GM23248 (cell line): ENCODE results near the gene FTO. TPM values are rescaled to one million over a fixed set of nuclear protein-coding genes. Genes with fewer than 3 reads are reported as not detected.
A peak's percentile ranks its signal among the peaks of the same experiment; 100 is the strongest.

Experiments
- DNase-seq: peaks from one replicate; pipeline ENCODE4 v3.0.0-alpha.2; 2015
- H2AFZ ChIP-seq: fragments of 200-600 bp; sonication (generic); 2 replicates; pipeline ENCODE4 v1.6.1; 2016; ENCODE audit warnings: antibody characterized with exemption
- H3F3A ChIP-seq: fragments of 200-600 bp; sonication (generic); 2 replicates; pipeline ENCODE4 v1.6.1; 2016; ENCODE audit warnings: mild to moderate bottlenecking, antibody characterized with exemption, mixed run types; ENCODE audit not compliant: insufficient read depth
- H3K27ac ChIP-seq: fragments of 200-600 bp; sonication (generic); 2 replicates; pipeline ENCODE4 v1.5.1; 2016; ENCODE audit warnings: mild to moderate bottlenecking
- H3K27me3 ChIP-seq: fragments of 200-600 bp; sonication (generic); replicated peaks from 2 replicates; pipeline ENCODE4 v1.6.1; 2016; ENCODE audit warnings: mild to moderate bottlenecking; ENCODE audit not compliant: insufficient read depth
- H3K36me3 ChIP-seq: fragments of 200-600 bp; sonication (generic); 2 replicates; pipeline ENCODE4 v1.6.1; 2016; ENCODE audit warnings: low read depth, mild to moderate bottlenecking
- H3K4me1 ChIP-seq: fragments of 200-600 bp; sonication (generic); 2 replicates; pipeline ENCODE4 v1.6.1; 2016; ENCODE audit warnings: mild to moderate bottlenecking; ENCODE audit not compliant: insufficient read depth
- H3K4me2 ChIP-seq: fragments of 200-600 bp; sonication (generic); one replicate; pipeline ENCODE4 v1.6.1; 2016; ENCODE audit warnings: mild to moderate bottlenecking; ENCODE audit not compliant: unreplicated experiment
- H3K4me3 ChIP-seq: fragments of 200-600 bp; sonication (generic); 2 replicates; pipeline ENCODE4 v1.5.1; 2016; ENCODE audit warnings: mild to moderate bottlenecking
- H3K79me2 ChIP-seq: fragments of 200-600 bp; sonication (generic); 2 replicates; pipeline ENCODE4 v1.6.1; 2016; ENCODE audit warnings: mild to moderate bottlenecking; ENCODE audit not compliant: insufficient read depth
- H3K9ac ChIP-seq: fragments of 200-600 bp; sonication (generic); 2 replicates; pipeline ENCODE4 v1.6.1; 2016; ENCODE audit warnings: mild to moderate bottlenecking
- H3K9me2 ChIP-seq: fragments of 200-600 bp; sonication (generic); 2 replicates; pipeline ENCODE4 v1.6.1; 2016; ENCODE audit warnings: mixed run types, mild to moderate bottlenecking, moderate library complexity; ENCODE audit not compliant: insufficient read depth
- H3K9me3 ChIP-seq: fragments of 200-600 bp; sonication (generic); one replicate; pipeline ENCODE4 v1.6.1; 2017; ENCODE audit warnings: low read depth
- H4K20me1 ChIP-seq: fragments of 200-600 bp; sonication (generic); 2 replicates; pipeline ENCODE4 v1.6.0; 2016; ENCODE audit not compliant: insufficient read depth
- EZH2 ChIP-seq: fragments of 200-600 bp; sonication (generic); IDR thresholded peaks from 2 replicates; pipeline ENCODE4 v1.6.1; 2018; ENCODE audit warnings: antibody characterized with exemption, mild to moderate bottlenecking; ENCODE audit not compliant: insufficient read depth, poor library complexity, severe bottlenecking
- EZH2phosphoT487 ChIP-seq: fragments of 200-600 bp; sonication (generic); IDR thresholded peaks from 2 replicates; pipeline ENCODE4 v1.6.1; 2018; ENCODE audit warnings: antibody characterized with exemption, moderate library complexity, mild to moderate bottlenecking, low read depth; ENCODE audit not compliant: insufficient read depth
- WGBS, 2 experiments: methylation state at CpG; one replicate each; pipeline ENCODE4 v1.1.6; 2015 to 2017; ENCODE audit warnings: low lambda C conversion rate in 2 of 2, low coverage in 1 of 2; ENCODE audit errors: missing lambda C conversion rate in 2 of 2; 5-methylcytosine and 5-hydroxymethylcytosine counted together
- in situ Hi-C: fragments of 300-500 bp; cut with MboI; formaldehyde crosslinking; loops from 2 replicates; pipeline ENCODE4 v1.15.0; 2020
- polyA plus RNA-seq: library from polyadenylated mRNA; unstranded; fragments of >200 nt; fragmentation: Nextera tagmentation; extraction: Ambion mirVana; gene quantifications from 2 replicates; pipeline ENCODE4 v1.2.1, GENCODE V29; 2016
- total RNA-seq: library from RNA; depleted of rRNA; stranded (reverse); fragments of >200 nt; shearing (Covaris generic); gene quantifications from 2 replicates; pipeline ENCODE4 v1.2.3, GENCODE V29; 2014

FTO gene
- total and polyA plus RNA-seq, 2 experiments from 2014 or later, result 85.3 to 99.2 TPM

DNA sequence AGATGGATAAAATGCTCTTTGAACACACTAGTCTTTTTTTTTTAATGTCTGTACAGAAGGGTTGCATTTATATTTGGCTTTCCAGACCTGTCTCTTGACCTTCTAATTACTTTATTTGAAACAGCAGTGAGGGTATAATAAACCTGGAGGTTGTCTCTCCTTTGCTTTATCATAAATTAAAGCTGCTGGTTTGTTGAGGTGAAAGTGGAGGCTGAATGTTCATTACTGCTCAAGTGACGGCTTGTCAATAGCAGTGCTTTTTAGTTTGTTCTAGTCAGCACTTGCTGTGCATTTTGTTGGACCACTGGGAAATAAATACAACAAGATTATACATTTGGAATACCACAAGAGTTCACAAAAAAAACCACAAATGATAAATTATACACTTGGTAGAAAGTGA is 318.4 kb downstream of the FTO start:
- TF ChIP-seq EZH2 (no peak), EZH2phosphoT487 (no peak)
- no peak overlapping the region for H3K4me3 ChIP-seq
- peaks cover 15% of the 10 kb centered on the region for H3K4me1 ChIP-seq
- no peaks in the 10 kb centered on the region for H4K20me1 ChIP-seq
- WGBS, 2 experiments, result 100% methylated on average over 1 of the region's 1 CpG
- H3K79me2 ChIP-seq, result no peaks in the 10 kb centered on the region
- H2AFZ ChIP-seq, result no peak overlapping the region
- no peaks in the 10 kb centered on the region for H3K9me3 ChIP-seq
- H3K27me3 ChIP-seq, result no peaks in the 10 kb centered on the region
- H3K9ac ChIP-seq, result no peak overlapping the region
- DNase-seq, result no peak
- no peak overlapping the region for H3K4me2 ChIP-seq
- in situ Hi-C loops, result no loop called here
- no peak overlapping the region for H3K27ac ChIP-seq
- no peaks in the 10 kb centered on the region for H3K36me3 ChIP-seq
- H3F3A ChIP-seq, result peaks cover 18% of the 10 kb centered on the region
- H3K9me2 ChIP-seq, result peaks cover 6% of the 10 kb centered on the region; the same call in 1 of the 2 replicates

DNA sequence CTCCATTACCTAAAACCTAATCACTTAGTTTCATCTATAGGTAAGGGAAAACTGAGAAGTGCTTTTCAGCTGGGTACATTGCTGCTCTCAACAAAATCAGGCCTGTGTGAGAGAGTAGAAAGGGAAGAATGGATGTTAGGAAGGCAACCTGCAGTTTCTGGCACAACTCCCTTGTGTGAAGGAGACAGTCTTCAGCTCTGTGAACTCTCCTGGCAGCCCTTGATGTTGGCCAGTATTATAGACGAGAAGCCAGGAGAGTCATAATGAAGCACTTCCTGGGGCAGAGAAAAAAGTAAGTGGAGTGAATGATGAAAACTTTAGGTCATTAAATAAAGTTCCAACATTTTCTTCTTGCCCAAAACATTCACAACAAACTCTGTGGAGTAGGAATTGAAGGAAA is 322.5 kb downstream of the FTO start:
- TF ChIP-seq EZH2phosphoT487 (no peak), EZH2 (no peak)
- no peak overlapping the region for H3K4me3 ChIP-seq
- H3K27me3 ChIP-seq, result no peaks in the 10 kb centered on the region
- in situ Hi-C loops, result no loop called here
- H3K4me2 ChIP-seq, result peak overlapping the region; percentile 49
- H4K20me1 ChIP-seq, result no peaks in the 10 kb centered on the region
- 0 to 12% methylated on average over 1 of the region's 1 CpG for WGBS, 2 experiments
- H3K9me3 ChIP-seq, result no peaks in the 10 kb centered on the region
- no peaks in the 10 kb centered on the region for H3K9me2 ChIP-seq
- peak; percentile 37 for DNase-seq
- H3F3A ChIP-seq, result peaks cover 27% of the 10 kb centered on the region
- no peak overlapping the region for H3K9ac ChIP-seq
- no peaks in the 10 kb centered on the region for H3K36me3 ChIP-seq
- peaks cover 20% of the 10 kb centered on the region for H3K4me1 ChIP-seq
- H3K27ac ChIP-seq, result peak overlapping the region; percentile 40
- no peaks in the 10 kb centered on the region for H3K79me2 ChIP-seq
- no peak overlapping the region for H2AFZ ChIP-seq

DNA sequence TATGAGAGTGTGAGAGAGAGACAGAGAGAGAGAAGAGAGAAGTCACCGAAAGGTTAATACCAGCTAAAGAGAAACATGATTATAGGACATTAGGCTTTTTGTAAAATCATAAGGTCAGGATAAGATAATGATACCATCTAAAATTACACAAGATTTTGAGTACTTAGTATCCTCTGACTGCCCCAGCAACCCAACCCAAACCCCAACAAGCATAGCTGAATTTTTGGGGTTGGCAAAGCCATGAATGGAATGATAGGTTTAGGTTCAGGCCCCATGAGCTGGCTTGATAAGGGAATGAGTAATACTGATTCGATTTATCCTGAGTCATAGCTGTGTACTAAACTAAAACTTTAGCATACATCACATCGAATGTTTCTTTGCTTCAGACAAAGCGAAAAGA is 323.1 kb downstream of the FTO start:
- H3K36me3 ChIP-seq, result no peaks in the 10 kb centered on the region
- H3K27ac ChIP-seq, result peak overlapping the region; percentile 40
- in situ Hi-C loops, result no loop called here
- WGBS, 2 experiments, result 64 to 67% methylated on average over 4 of the region's 4 CpGs
- peak overlapping the region; percentile 49 for H3K4me2 ChIP-seq
- no peaks in the 10 kb centered on the region for H4K20me1 ChIP-seq
- no peak for TF ChIP-seq EZH2
- H3K4me3 ChIP-seq, result no peak overlapping the region
- peaks cover 27% of the 10 kb centered on the region for H3F3A ChIP-seq
- no peaks in the 10 kb centered on the region for H3K79me2 ChIP-seq
- peaks cover 20% of the 10 kb centered on the region for H3K4me1 ChIP-seq
- H3K9me2 ChIP-seq, result no peaks in the 10 kb centered on the region
- H2AFZ ChIP-seq, result no peak overlapping the region
- H3K9ac ChIP-seq, result no peak overlapping the region
- H3K27me3 ChIP-seq, result no peaks in the 10 kb centered on the region
- peak; percentile 59 for DNase-seq
- no peaks in the 10 kb centered on the region for H3K9me3 ChIP-seq

DNA sequence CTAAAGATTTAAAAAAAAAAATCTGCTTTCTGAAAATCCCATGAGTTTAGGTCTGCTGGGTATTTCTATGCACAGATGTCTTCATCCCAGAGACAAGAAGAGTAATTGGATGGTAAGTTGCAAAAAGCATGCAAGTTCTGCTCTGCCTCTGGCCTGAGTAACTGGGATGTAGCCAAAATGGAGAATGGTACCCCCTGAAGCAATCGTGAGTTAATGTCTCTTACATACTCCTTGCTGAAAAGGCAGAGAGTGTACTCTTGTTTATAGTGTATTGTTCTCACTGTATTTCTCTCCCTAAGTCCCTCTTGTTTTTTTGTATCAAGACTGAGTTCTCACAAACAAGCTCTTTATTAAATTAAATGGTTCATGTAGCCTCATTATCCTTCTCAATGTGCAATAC is 323.6 kb downstream of the FTO start:
- Histone ChIP-seq H3K4me1 (peaks cover 20% of the 10 kb centered on the region), H2AFZ (no peak overlapping the region), H4K20me1 (no peaks in the 10 kb centered on the region), H3K4me3 (no peak overlapping the region), H3K9ac (no peak overlapping the region), H3K4me2 (peak overlapping the region; percentile 49), H3K27me3 (no peaks in the 10 kb centered on the region), H3F3A (peaks cover 27% of the 10 kb centered on the region), H3K36me3 (no peaks in the 10 kb centered on the region), H3K79me2 (no peaks in the 10 kb centered on the region), H3K9me2 (no peaks in the 10 kb centered on the region), H3K27ac (peak overlapping the region; percentile 40), H3K9me3 (no peaks in the 10 kb centered on the region)
- DNase-seq, result peak; percentile 10
- TF ChIP-seq EZH2 (no peak), EZH2phosphoT487 (no peak)
- in situ Hi-C loops, result no loop called here
- WGBS, 2 experiments, result 86 to 87% methylated on average over 1 of the region's 1 CpG

DNA sequence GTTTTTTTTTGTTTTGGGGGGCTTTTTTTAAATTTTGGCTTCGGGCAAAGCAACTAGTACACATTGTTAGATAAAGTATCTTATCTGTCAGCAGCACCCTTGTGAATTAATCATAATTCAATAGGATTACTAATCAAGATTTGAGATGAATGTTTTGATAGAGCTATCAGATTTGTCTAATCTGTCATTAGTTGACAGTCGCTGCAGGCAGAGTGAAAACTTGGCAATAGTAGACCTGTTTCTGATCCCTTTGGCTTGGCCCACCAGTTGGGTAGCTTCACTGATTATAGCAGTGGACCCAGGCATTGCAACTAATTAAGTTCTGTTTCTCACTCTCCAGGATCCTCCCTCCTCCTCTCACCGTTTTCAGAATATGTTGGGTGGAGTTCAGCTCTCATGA is 324.0 kb downstream of the FTO start:
- H3K27ac ChIP-seq, result 0 out of 2 replicates have a peak overlapping the region, but pooled peaks have one; percentile 40
- H3K4me1 ChIP-seq, result peaks cover 20% of the 10 kb centered on the region
- H2AFZ ChIP-seq, result no peak overlapping the region
- in situ Hi-C loops, result no loop called here
- no peak for TF ChIP-seq EZH2phosphoT487
- TF ChIP-seq EZH2, result no peak
- H3K9me2 ChIP-seq, result no peaks in the 10 kb centered on the region
- H4K20me1 ChIP-seq, result no peaks in the 10 kb centered on the region
- no peaks in the 10 kb centered on the region for H3K27me3 ChIP-seq
- no peak overlapping the region for H3K4me2 ChIP-seq
- H3F3A ChIP-seq, result peaks cover 27% of the 10 kb centered on the region
- WGBS, 2 experiments, result 81 to 83% methylated on average over 3 of the region's 3 CpGs
- no peaks in the 10 kb centered on the region for H3K36me3 ChIP-seq
- H3K9me3 ChIP-seq, result no peaks in the 10 kb centered on the region
- no peak for DNase-seq
- no peaks in the 10 kb centered on the region for H3K79me2 ChIP-seq
- H3K9ac ChIP-seq, result no peak overlapping the region
- H3K4me3 ChIP-seq, result no peak overlapping the region
